H1 (cell line): ENCODE measurements around the gene CPLX1. TPM values are rescaled to one million over a fixed set of nuclear protein-coding genes. Genes with fewer than 3 reads are reported as not detected.

Experiments
- CTCF ChIA-PET: fragments of 300-600 bp; sonication (Branson Sonifier 250); formaldehyde crosslinking; loops from one replicate; lab custom pipeline; 2021; ENCODE audit not compliant: partially characterized antibody; lab: Charles Lee
- POLR2A ChIA-PET: fragments of 300-600 bp; sonication (Branson Sonifier 250); formaldehyde crosslinking; loops from one replicate; lab custom pipeline; 2021; ENCODE audit warnings: inconsistent platforms; ENCODE audit not compliant: partially characterized antibody; lab: Charles Lee
- DNase-seq, 2 experiments: peaks; one replicate each; pipeline versions ENCODE4 v3.0.0 to v3.0.0-alpha.2; 2010 to 2022; ENCODE audit warnings: low spot score in 2 of 2, low read depth in 1 of 2, mixed read lengths in 1 of 2
- FAIRE-seq: peaks from 2 replicates; lab custom pipeline; 2011; peaks lifted over from hg19 to GRCh38; lab: Jason Lieb, UNC
- H2AFZ ChIP-seq: 2 replicates; pipeline ENCODE4 v1.8.1; 2012; ENCODE audit warnings: low read length, inconsistent platforms
- H2AK5ac ChIP-seq: 2 replicates; pipeline ENCODE4 v1.6.1; 2013; ENCODE audit warnings: low read depth, low read length
- H2BK120ac ChIP-seq: replicated peaks from 2 replicates; pipeline ENCODE3; 2013; ENCODE audit warnings: low read depth, low read length, inconsistent platforms
- H2BK12ac ChIP-seq: 2 replicates; pipeline ENCODE4 v1.6.1; 2013; ENCODE audit warnings: low read depth, low read length
- H2BK15ac ChIP-seq: 2 replicates; pipeline ENCODE4 v1.6.1; 2013; ENCODE audit warnings: low read length
- H2BK20ac ChIP-seq: 2 replicates; pipeline ENCODE4 v1.6.1; 2013; ENCODE audit warnings: low read length
- H2BK5ac ChIP-seq: 2 replicates; pipeline ENCODE4 v1.6.1; 2013; ENCODE audit warnings: low read depth, low read length
- H3K14ac ChIP-seq: 2 replicates; pipeline ENCODE4 v1.6.1; 2013; ENCODE audit warnings: inconsistent platforms; ENCODE audit not compliant: insufficient read length
- H3K18ac ChIP-seq: 2 replicates; pipeline ENCODE4 v1.6.1; 2013; ENCODE audit warnings: low read length; ENCODE audit errors: extremely low read depth
- H3K23ac ChIP-seq: 2 replicates; pipeline ENCODE4 v1.6.1; 2013; ENCODE audit warnings: inconsistent platforms; ENCODE audit not compliant: insufficient read length
- H3K23me2 ChIP-seq: 2 replicates; pipeline ENCODE4 v1.6.1; 2013; ENCODE audit warnings: low read depth, low read length
- H3K27ac ChIP-seq: 2 replicates; pipeline ENCODE4 v1.6.1; 2011; ENCODE audit warnings: low read depth, low read length, inconsistent platforms
- H3K27me3 ChIP-seq, 4 experiments: replicated peaks in 1 of 4; 1 replicate in 1 of 4; 2 replicates in 3 of 4; pipeline versions ENCODE4 v1.6.1 to v1.8.1; 2011 to 2013; ENCODE audit warnings: low read length in 3 of 4, mild to moderate bottlenecking in 3 of 4, inconsistent platforms in 2 of 4, mixed read lengths in 2 of 4, moderate library complexity in 1 of 4; ENCODE audit not compliant: control insufficient read depth in 3 of 4, insufficient read depth in 3 of 4; ENCODE audit errors: extremely low read depth in 1 of 4
- H3K36me3 ChIP-seq, 4 experiments: 2 replicates each; pipeline versions ENCODE4 v1.6.1 to v1.8.1; 2011 to 2013; ENCODE audit warnings: mild to moderate bottlenecking in 4 of 4, low read length in 3 of 4, moderate library complexity in 2 of 4, control low read depth in 1 of 4, inconsistent platforms in 1 of 4; ENCODE audit not compliant: insufficient read depth in 4 of 4, control insufficient read depth in 2 of 4
- H3K4ac ChIP-seq: replicated peaks from 2 replicates; pipeline ENCODE3; 2013; ENCODE audit warnings: low read length, low read depth, mixed read lengths, inconsistent platforms; ENCODE audit not compliant: insufficient read length
- H3K4me1 ChIP-seq, 4 experiments: replicated peaks in 1 of 4; 1 replicate in 1 of 4; 2 replicates in 3 of 4; pipeline versions ENCODE4 v1.6.1 to v1.8.1; 2011 to 2013; ENCODE audit warnings: low read length in 3 of 4, inconsistent platforms in 2 of 4, mixed read lengths in 1 of 4; ENCODE audit not compliant: insufficient read depth in 4 of 4, control insufficient read depth in 3 of 4
- H3K4me2 ChIP-seq, 2 experiments: 2 replicates each; pipeline versions ENCODE4 v1.6.1 to v1.8.1; 2011 to 2013; ENCODE audit warnings: low read depth in 2 of 2, low read length in 2 of 2, control low read depth in 1 of 2, inconsistent platforms in 1 of 2, mild to moderate bottlenecking in 1 of 2; ENCODE audit not compliant: insufficient read depth in 1 of 2
- H3K4me3 ChIP-seq, 4 experiments: fragments of 200-600, 300-600 bp in 1 of 4; sonication (generic), shearing (Covaris generic), sonication (Bioruptor Twin) in 1 of 4; 2 replicates each; pipeline versions ENCODE4 v1.5.1 to v1.8.1; 2011 to 2016; ENCODE audit warnings: low read length in 4 of 4, low read depth in 3 of 4, control low read depth in 2 of 4, inconsistent platforms in 2 of 4, mild to moderate bottlenecking in 2 of 4, mixed read lengths in 1 of 4, moderate library complexity in 1 of 4; ENCODE audit not compliant: insufficient read depth in 2 of 4; ENCODE audit errors: extremely low read depth in 1 of 4
- H3K56ac ChIP-seq: replicated peaks from 2 replicates; pipeline ENCODE3; 2013; ENCODE audit warnings: low read depth, mild to moderate bottlenecking, mixed read lengths, low read length, inconsistent platforms; ENCODE audit not compliant: insufficient read length
- H3K79me1 ChIP-seq: 2 replicates; pipeline ENCODE4 v1.6.1; 2013; ENCODE audit warnings: low read depth, low read length, control low read depth
- H3K79me2 ChIP-seq, 2 experiments: 2 replicates each; pipeline versions ENCODE4 v1.6.1 to v1.8.1; 2012 to 2013; ENCODE audit warnings: low read length in 2 of 2, mild to moderate bottlenecking in 2 of 2, inconsistent platforms in 1 of 2; ENCODE audit not compliant: insufficient read depth in 2 of 2, control insufficient read depth in 1 of 2
- H3K9ac ChIP-seq, 4 experiments: replicated peaks in 1 of 4; 1 replicate in 1 of 4; 2 replicates in 3 of 4; pipeline versions ENCODE4 v1.6.1 to v1.8.1; 2011 to 2013; ENCODE audit warnings: low read depth in 3 of 4, low read length in 3 of 4, control low read depth in 2 of 4, mild to moderate bottlenecking in 2 of 4, moderate library complexity in 2 of 4, inconsistent platforms in 1 of 4; ENCODE audit errors: extremely low read depth in 1 of 4
- H3K9me3 ChIP-seq, 2 experiments: 2 replicates each; pipeline versions ENCODE4 v1.6.1 to v1.8.1; 2012 to 2013; ENCODE audit warnings: mild to moderate bottlenecking in 2 of 2, moderate library complexity in 2 of 2, control low read depth in 1 of 2, inconsistent platforms in 1 of 2, low read depth in 1 of 2, low read length in 1 of 2, mixed read lengths in 1 of 2; ENCODE audit not compliant: insufficient read depth in 2 of 2
- H4K20me1 ChIP-seq, 2 experiments: replicated peaks in 1 of 2; 2 replicates each; pipeline versions ENCODE3 to v1.8.1; 2011 to 2013; ENCODE audit warnings: inconsistent platforms in 2 of 2, low read length in 2 of 2, mild to moderate bottlenecking in 1 of 2; ENCODE audit not compliant: insufficient read depth in 2 of 2, control insufficient read depth in 1 of 2
- H4K5ac ChIP-seq: 2 replicates; pipeline ENCODE4 v1.6.1; 2013; ENCODE audit warnings: low read length, low read depth, mixed read lengths, inconsistent platforms; ENCODE audit not compliant: insufficient read length
- H4K8ac ChIP-seq: 2 replicates; pipeline ENCODE4 v1.8.0; 2013; ENCODE audit warnings: mild to moderate bottlenecking, moderate library complexity, low read length, inconsistent platforms; ENCODE audit not compliant: insufficient read depth; ENCODE audit errors: extremely low read depth
- H4K91ac ChIP-seq: replicated peaks from 2 replicates; pipeline ENCODE3; 2013; ENCODE audit warnings: low read length, mixed read lengths, inconsistent platforms; ENCODE audit not compliant: insufficient read length
- EGR1 ChIP-seq: IDR thresholded peaks from 2 replicates; pipeline ENCODE4 v1.6.1; 2011; ENCODE audit warnings: low read depth, low read length, borderline replicate concordance
- HDAC2 ChIP-seq, 2 experiments: fragments of 300-600 bp in 1 of 2; sonication (generic) in 1 of 2; IDR thresholded peaks; 2 replicates each; pipeline ENCODE4 v1.6.1; 2011 to 2012; ENCODE audit warnings: low read depth in 2 of 2, low read length in 2 of 2, mild to moderate bottlenecking in 2 of 2, moderate library complexity in 2 of 2, borderline replicate concordance in 1 of 2, inconsistent platforms in 1 of 2
- KDM4A ChIP-seq: IDR thresholded peaks from one replicate; pipeline ENCODE4 v1.7.1; 2012; ENCODE audit warnings: low read depth, mild to moderate bottlenecking, moderate library complexity, low read length, inconsistent platforms; ENCODE audit not compliant: severe bottlenecking
- NANOG ChIP-seq: IDR thresholded peaks from 2 replicates; pipeline ENCODE4 v1.6.1; 2011; ENCODE audit warnings: low read length, low read depth, mild to moderate bottlenecking, inconsistent platforms; ENCODE audit not compliant: insufficient read depth, poor library complexity, severe bottlenecking
- PHF8 ChIP-seq: fragments of 200-600 bp; sonication (generic); conservative IDR thresholded peaks from 2 replicates; pipeline ENCODE4 v1.7.1; 2012; ENCODE audit warnings: low read depth, mild to moderate bottlenecking, inconsistent platforms, low read length, moderate library complexity
- POLR2A ChIP-seq, 2 experiments: IDR thresholded peaks; 1 replicate in 1 of 2; 2 replicates in 1 of 2; pipeline ENCODE4 v1.6.1; 2011; ENCODE audit warnings: low read depth in 2 of 2, low read length in 2 of 2, mild to moderate bottlenecking in 2 of 2; ENCODE audit errors: control extremely low read depth in 1 of 2
- POLR2AphosphoS5 ChIP-seq: IDR thresholded peaks from 2 replicates; pipeline ENCODE4 v1.6.1; 2011; ENCODE audit warnings: low read depth, low read length
- RFX5 ChIP-seq: IDR thresholded peaks from 2 replicates; pipeline ENCODE4 v1.6.1; 2011; ENCODE audit warnings: low read depth, low read length, improper control_type of control experiment, borderline replicate concordance
- SIRT6 ChIP-seq: IDR thresholded peaks from one replicate; pipeline ENCODE4 v1.7.1; 2012; ENCODE audit warnings: low read length, inconsistent platforms
- SIX5 ChIP-seq: IDR thresholded peaks from 2 replicates; pipeline ENCODE4 v1.6.1; 2011; ENCODE audit warnings: mild to moderate bottlenecking, low read depth, low read length
- TEAD4 ChIP-seq: IDR thresholded peaks from 2 replicates; pipeline ENCODE4 v1.6.1; 2012; ENCODE audit warnings: low read depth, low read length, inconsistent platforms, mixed read lengths
- USF2 ChIP-seq: IDR thresholded peaks from 2 replicates; pipeline ENCODE4 v1.6.1; 2011; ENCODE audit warnings: low read length, improper control_type of control experiment
- YY1 ChIP-seq: IDR thresholded peaks from 2 replicates; pipeline ENCODE4 v1.6.1; 2011; ENCODE audit warnings: low read depth, mild to moderate bottlenecking, low read length
- WGBS, 2 experiments: shearing (Covaris generic) in 1 of 2; methylation state at CpG; one replicate each; pipeline versions ENCODE4 v1.1.6 to v1.1.7; 2013 to 2015; ENCODE audit warnings: low lambda C conversion rate in 2 of 2, mixed read lengths in 2 of 2, inconsistent platforms in 1 of 2, low coverage in 1 of 2, missing lambda C conversion rate in 1 of 2; ENCODE audit not compliant: insufficient replicate concordance in 2 of 2, insufficient coverage in 1 of 2, insufficient read length in 1 of 2; ENCODE audit errors: extremely low coverage in 1 of 2, missing lambda C conversion rate in 1 of 2; 5-methylcytosine and 5-hydroxymethylcytosine counted together
- polyA plus RNA-seq, 7 experiments: library from polyadenylated mRNA; depleted of rRNA in 3 of 7; stranded (reverse) in 5 of 7; unstranded in 2 of 7; fragments of >200 nt in 5 of 7; fragments of 200-250 nt in 2 of 7; gene quantifications; 1 replicate in 5 of 7; 2 replicates in 1 of 7; 4 replicates in 1 of 7; pipeline versions ENCODE4 v1.2.1 to v1.2.3, GENCODE V29; 2011 to 2013; ENCODE audit warnings: missing spikeins in 2 of 7, mixed read lengths in 2 of 7
- total RNA-seq: library from RNA; stranded (reverse); fragmentation: NEBNext Ultra II Directional; extraction: Animal tissue kit (Norgen Biotek cat#: 25700); gene quantifications from 2 replicates; pipeline ENCODE4 v1.2.1, GENCODE V29; 2021

The CPLX1 gene
- total and polyA plus RNA-seq, 2 of the 8 experiments (the other 6 are each of a cell fraction or from before 2014, with no cell fraction given), result 0.32 to 0.56 TPM

- peaks cover 8% of the 10 kb centered on the region for H3K79me1 ChIP-seq
- H2BK120ac ChIP-seq, result no peak overlapping the region
- H4K20me1 ChIP-seq, result peaks cover 18 to 33% of the 10 kb centered on the region in 2 experiments
- CTCF ChIA-PET, result interaction anchor here (0.7 to 2.7 kb wide), 4 partner anchors 15 to 86 kb away, joined by 3 to 6 read pairs (median 5); no protein-coding TSS in a partner anchor
- no peak overlapping the region for H3K14ac ChIP-seq
- no peak overlapping the region for H2BK5ac ChIP-seq
- no peak overlapping the region for H2AFZ ChIP-seq
- peaks cover 0 to 3% (median 0%) of the 10 kb centered on the region in 4 experiments; a peak in 2 of 7 replicates for H3K4me1 ChIP-seq
- no peak overlapping the region for H4K91ac ChIP-seq
- no peak overlapping the region for H4K8ac ChIP-seq
- H2BK12ac ChIP-seq, result no peak overlapping the region
- H4K5ac ChIP-seq, result no peak overlapping the region
- no peak overlapping the region for H2BK15ac ChIP-seq
- H2BK20ac ChIP-seq, result no peak overlapping the region
- no peak overlapping the region for H2AK5ac ChIP-seq
- H3K9me3 ChIP-seq, result no peaks in the 10 kb centered on the region; a peak in 1 of 4 replicates
- H3K23me2 ChIP-seq, result no peaks in the 10 kb centered on the region
- H3K79me2 ChIP-seq, result peaks cover 0 to 43% of the 10 kb centered on the region in 2 experiments; a peak in 3 of 4 replicates
- no peak overlapping the region for H3K27ac ChIP-seq
- no peak overlapping the region for H3K9ac ChIP-seq
- no peak overlapping the region for H3K23ac ChIP-seq
- H3K27me3 ChIP-seq, result no peaks in the 10 kb centered on the region
- no peak overlapping the region for H3K18ac ChIP-seq
- no peak overlapping the region for H3K56ac ChIP-seq
- 89% methylated on average over 5 of the region's 5 CpGs; no CpG with 5 or more reads in 1 of the 2 experiments for WGBS, 2 experiments
- H3K4ac ChIP-seq, result no peak overlapping the region
- 0 out of 3 replicates have a peak, but pooled peaks of 1 of the 2 experiments have one; percentile 28 for TF ChIP-seq POLR2A (IDR thresholded peaks at IDR 0.05; ENCODE audit: control extremely low read depth in 1 of 2, low read depth in 2 of 2, low read length in 2 of 2)
- no peak for TF ChIP-seq YY1
- peak; percentile 85 for TF ChIP-seq POLR2AphosphoS5
- TF ChIP-seq KDM4A, result no peak
- TF ChIP-seq RFX5, result no peak
- no peak for TF ChIP-seq HDAC2 (IDR thresholded peaks at IDR 0.05; ENCODE audit: borderline replicate concordance in 1 of 2, low read depth in 2 of 2, low read length in 2 of 2)
- TF ChIP-seq SIRT6, result no peak
- TF ChIP-seq NANOG, result no peak
- no peak for TF ChIP-seq USF2
- no peak for TF ChIP-seq EGR1
- no peak for TF ChIP-seq TEAD4
- no peak for TF ChIP-seq SIX5
- TF ChIP-seq PHF8, result no peak
- no peak overlapping the region for H3K4me2 ChIP-seq
- POLR2A ChIA-PET, result interaction anchor here (0.9 to 1.8 kb wide), 3 partner anchors 9 to 15 kb away, joined by 3 to 8 read pairs (median 4); no protein-coding TSS in a partner anchor
- DNase-seq, result no peak
- H3K4me3 ChIP-seq, result no peak overlapping the region
- H3K36me3 ChIP-seq, result peaks cover 0 to 31% (median 16%) of the 10 kb centered on the region in 4 experiments; a peak in 6 of 8 replicates
- no peak for FAIRE-seq
These were observed 55.9 kb downstream of the CPLX1 start for GRCh38 chr4:770022-770421.
